Measurements from ENCODE around the gene SLC49A4.
"Not testable (repeated sequence)": the region's sequence is repeated elsewhere in the genome, so short reads cannot be mapped to it uniquely, and the experiment has no call there.

The SLC49A4 gene

DNA sequence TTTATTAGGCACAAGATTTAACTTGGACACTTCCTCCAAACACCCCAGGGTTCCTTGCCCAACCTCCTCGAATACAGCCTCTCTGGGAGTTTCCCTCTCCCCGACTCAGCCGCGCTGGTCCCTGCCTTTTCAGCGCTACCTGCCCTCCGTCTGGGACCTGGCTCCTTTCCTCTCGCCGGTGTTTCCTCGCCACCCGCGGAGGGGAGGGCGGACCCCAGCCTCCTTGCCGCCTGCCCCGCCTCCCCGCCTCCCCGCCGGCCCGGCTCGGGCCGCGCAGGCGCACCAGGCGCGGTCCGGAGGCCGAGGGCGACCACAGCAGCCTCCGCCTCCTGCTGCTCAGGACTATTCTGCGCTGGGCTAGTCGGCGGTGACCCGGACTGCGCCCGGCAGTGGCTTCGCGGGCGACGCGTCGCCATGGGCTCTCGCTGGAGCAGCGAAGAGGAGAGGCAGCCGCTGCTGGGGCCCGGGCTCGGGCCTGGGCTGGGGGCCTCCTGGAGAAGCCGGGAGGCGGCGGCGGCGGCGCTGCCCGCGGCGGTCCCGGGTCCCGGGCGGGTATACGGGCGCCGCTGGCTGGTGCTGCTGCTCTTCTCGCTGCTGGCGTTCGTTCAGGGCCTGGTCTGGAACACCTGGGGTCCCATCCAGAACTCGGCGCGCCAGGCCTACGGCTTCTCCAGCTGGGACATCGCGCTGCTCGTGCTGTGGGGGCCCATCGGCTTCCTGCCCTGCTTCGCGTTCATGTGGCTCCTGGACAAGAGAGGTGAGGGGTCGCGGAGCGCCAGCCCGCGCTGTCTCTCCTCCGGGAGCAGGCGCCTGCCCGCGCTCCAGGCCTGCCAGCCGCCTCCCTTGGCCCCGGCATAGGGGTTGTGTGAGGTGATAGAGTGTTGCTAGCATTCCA, at the start of gene SLC49A4:
Gene SLC49A4 (plus strand): TSS at position 291 of the 895 bp plus-strand sequence. CDS start 124 bp downstream, at position 415.
- Mint-ChIP-seq H3K4me3 (peak within 1 kb of the TSS; percentile 64), H3K27me3 (no peaks in the 10 kb centered on the region), H3K4me1 (peaks cover 22% of the 10 kb centered on the region), H3K27ac (peak within 1 kb of the TSS; percentile 73), H3K36me3 (ENCODE audit: low read depth) (no peaks in the 10 kb centered on the region), H3K9me3 (no peaks in the 10 kb centered on the region)
- DNase-seq: peak; percentile 78
- peak; percentile 77 for ATAC-seq

GRCh38 chr3:122745369-122746021, 49.4 kb upstream of the SLC49A4 start:
- H3K36me3 Mint-ChIP-seq (ENCODE audit: low read depth): peaks cover 31% of the 10 kb centered on the region
- peak; percentile 69 for ATAC-seq
- no peaks in the 10 kb centered on the region for H3K9me3 Mint-ChIP-seq
- H3K4me1 Mint-ChIP-seq: no peaks in the 10 kb centered on the region
- H3K27ac Mint-ChIP-seq: no peak overlapping the region
- no peak for DNase-seq
- no peak overlapping the region for H3K4me3 Mint-ChIP-seq
- no peaks in the 10 kb centered on the region for H3K27me3 Mint-ChIP-seq

GRCh38 chr3:122747295-122747694, 47.6 kb upstream of the SLC49A4 start:
- H3K27ac Mint-ChIP-seq, DNase-seq: not testable (repeated sequence)
- peaks cover 28% of the 10 kb centered on the region for H3K36me3 Mint-ChIP-seq (ENCODE audit: low read depth)

GRCh38 chr3:122748347-122748746, 46.5 kb upstream of the SLC49A4 start:
- Mint-ChIP-seq H3K4me3 (no peak overlapping the region), H3K36me3 (ENCODE audit: low read depth) (peaks cover 21% of the 10 kb centered on the region), H3K9me3 (no peaks in the 10 kb centered on the region), H3K27ac (no peak overlapping the region), H3K4me1 (no peaks in the 10 kb centered on the region), H3K27me3 (no peaks in the 10 kb centered on the region)
- ATAC-seq: no peak
- no peak for DNase-seq

More at GRCh38 chr3:122747295-122747694, 47.6 kb upstream of the SLC49A4 start:
- not testable (repeated sequence) for H3K27me3 Mint-ChIP-seq, H3K4me3 Mint-ChIP-seq, H3K4me1 Mint-ChIP-seq, ATAC-seq, H3K9me3 Mint-ChIP-seq

DNA sequence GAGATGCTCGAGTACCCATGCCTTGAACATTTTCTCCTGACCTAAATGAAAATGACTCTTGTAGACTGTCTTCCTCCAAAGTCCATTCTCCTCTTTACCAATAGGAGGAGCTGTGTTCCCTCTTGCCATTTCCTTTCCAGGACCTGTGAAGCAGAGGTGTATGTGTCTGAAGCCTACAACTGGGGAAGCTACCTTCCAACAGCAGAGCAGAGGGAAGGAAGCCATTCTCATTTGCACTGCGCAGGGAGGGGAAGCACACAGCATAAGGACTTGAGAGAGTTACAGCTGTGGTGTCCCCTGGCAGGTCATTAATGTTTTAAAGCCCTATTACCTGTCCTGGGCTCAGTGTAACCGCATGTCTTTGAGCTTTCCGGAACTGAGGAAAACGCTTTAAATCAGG, 39.9 kb upstream of the SLC49A4 start:
- no peak overlapping the region for H3K27ac Mint-ChIP-seq
- H3K4me3 Mint-ChIP-seq: no peak overlapping the region
- ATAC-seq: peak; percentile 77
- no peak for DNase-seq
- H3K4me1 Mint-ChIP-seq: no peaks in the 10 kb centered on the region
- peaks cover 12% of the 10 kb centered on the region for H3K36me3 Mint-ChIP-seq (ENCODE audit: low read depth)
- no peaks in the 10 kb centered on the region for H3K9me3 Mint-ChIP-seq
- H3K27me3 Mint-ChIP-seq: no peaks in the 10 kb centered on the region

DNA sequence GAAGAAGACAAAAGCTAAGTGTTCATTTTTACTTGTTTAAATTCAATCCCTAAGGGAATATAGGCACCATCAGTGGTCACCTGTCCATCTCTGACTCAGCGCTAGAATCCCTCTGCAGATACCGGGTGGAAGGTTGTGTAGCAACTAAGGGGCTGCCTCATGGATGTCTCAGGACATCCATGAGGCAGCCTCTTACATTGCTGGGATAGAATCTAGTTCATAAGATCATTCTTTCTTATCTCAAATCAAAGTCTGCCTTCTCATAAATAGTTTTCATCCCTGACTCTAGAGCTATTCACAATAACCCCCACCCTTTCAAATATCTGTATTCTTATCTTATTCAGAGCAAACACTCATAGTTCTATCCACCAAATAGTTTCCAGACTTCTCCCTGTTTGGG, 39.4 kb upstream of the SLC49A4 start:
- ATAC-seq (no peak), DNase-seq (no peak)
- Mint-ChIP-seq H3K9me3 (no peaks in the 10 kb centered on the region), H3K27ac (no peak overlapping the region), H3K36me3 (ENCODE audit: low read depth) (peaks cover 12% of the 10 kb centered on the region), H3K27me3 (no peaks in the 10 kb centered on the region), H3K4me1 (no peaks in the 10 kb centered on the region), H3K4me3 (no peak overlapping the region)

DNA sequence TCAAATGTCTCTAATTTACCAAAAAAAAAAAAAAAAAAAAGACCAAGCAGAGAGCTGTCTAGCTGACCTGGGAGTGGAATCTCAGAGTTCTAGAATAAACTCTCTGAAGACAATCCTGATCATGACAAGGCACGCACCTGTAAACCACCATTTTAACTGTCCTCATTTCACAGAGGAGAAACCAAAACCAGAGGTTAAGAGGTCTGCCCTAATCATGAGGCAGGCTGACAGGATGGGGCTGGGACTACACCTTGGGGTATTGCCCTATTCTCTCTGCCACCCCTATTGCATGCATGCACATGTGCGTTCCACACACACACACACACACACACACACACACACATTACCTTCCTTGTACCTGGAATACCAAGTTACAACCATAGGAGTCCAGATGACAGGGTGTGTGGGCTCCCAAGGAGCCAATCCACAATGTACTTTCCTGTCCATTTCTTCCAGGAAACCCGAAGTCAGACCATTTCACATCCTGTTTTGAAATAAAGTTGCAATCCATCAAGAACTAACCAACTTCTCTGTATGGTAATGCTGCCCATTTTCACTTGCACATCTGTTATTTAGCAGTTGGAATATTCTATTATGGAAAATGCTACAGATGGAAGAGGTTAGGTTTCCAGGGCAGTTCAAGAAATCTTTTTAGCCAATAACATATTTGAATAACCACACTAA, 35.9 kb upstream of the SLC49A4 start:
- no peak for ATAC-seq
- no peaks in the 10 kb centered on the region for H3K4me1 Mint-ChIP-seq

DNA sequence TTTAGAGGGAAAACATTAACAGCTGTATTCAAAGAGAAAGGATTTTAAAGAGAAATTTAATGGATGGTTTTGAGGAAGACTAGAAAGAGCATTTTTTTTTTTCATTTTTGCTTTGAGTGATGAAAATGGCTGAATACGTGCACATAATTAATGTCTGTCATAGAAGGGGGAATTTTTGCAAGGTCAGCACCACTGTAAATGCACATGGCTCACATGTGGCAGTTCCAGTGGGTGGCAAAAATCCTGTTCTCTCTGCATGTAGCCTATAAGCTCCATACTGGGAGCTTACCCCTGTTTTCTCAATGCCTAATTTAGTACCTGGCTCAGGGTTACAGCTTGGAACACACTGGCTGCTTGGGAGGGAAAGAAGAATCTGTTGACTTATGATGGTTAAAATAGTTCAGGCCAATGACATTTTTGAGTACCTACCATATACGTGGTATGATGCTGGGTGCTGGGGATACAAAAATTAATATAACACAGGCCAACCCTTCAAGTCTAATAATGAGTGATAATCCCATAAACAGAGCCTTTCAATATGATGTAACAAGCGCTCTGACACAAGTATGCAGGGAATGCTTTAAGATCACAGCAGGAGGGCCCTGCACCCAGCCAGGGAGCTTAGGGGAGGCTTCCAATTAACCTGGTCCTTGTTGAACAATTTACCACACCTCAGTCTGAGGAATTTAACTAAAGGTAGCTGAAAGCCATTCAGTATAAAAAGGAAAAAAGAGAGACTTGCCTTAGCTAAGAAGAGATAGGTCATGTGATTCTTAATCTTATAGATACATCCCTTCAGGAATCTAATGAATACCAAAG, 34.2 kb upstream of the SLC49A4 start:
- Mint-ChIP-seq H3K4me1 (no peaks in the 10 kb centered on the region), H3K27me3 (no peaks in the 10 kb centered on the region), H3K27ac (no peak overlapping the region), H3K9me3 (no peaks in the 10 kb centered on the region), H3K36me3 (ENCODE audit: low read depth) (no peaks in the 10 kb centered on the region), H3K4me3 (no peak overlapping the region)
- ATAC-seq (no peak), DNase-seq (no peak)

More for the DNA sequence above, 35.9 kb upstream of the SLC49A4 start:
- Mint-ChIP-seq H3K4me3 (no peak overlapping the region), H3K27me3 (no peaks in the 10 kb centered on the region), H3K27ac (no peak overlapping the region), H3K36me3 (ENCODE audit: low read depth) (peaks cover 6% of the 10 kb centered on the region), H3K9me3 (no peaks in the 10 kb centered on the region)
- DNase-seq: no peak

DNA sequence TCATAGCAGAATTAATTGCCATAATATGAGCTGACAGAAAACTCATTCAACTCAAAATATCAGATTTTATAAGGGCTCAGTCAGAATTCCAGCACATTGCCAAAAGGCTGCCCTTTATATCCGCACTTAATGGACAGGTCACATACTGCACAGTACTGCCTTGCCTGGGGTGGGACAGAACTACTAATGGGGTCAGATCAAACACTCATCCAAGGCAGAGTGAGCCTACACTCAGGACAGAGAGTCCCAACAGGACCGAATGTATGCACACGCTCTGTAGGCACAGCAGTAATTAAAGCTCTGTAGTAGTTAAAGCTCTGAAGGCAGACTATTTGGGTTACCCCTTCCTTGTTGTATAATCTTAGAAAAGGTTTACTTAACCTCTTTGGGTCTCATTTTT, 28.4 kb upstream of the SLC49A4 start:
- Mint-ChIP-seq H3K27ac (no peak overlapping the region), H3K4me1 (no peaks in the 10 kb centered on the region), H3K9me3 (no peaks in the 10 kb centered on the region), H3K27me3 (no peaks in the 10 kb centered on the region), H3K36me3 (ENCODE audit: low read depth) (peaks cover 5% of the 10 kb centered on the region), H3K4me3 (no peak overlapping the region)
- DNase-seq (no peak), ATAC-seq (no peak)

DNA sequence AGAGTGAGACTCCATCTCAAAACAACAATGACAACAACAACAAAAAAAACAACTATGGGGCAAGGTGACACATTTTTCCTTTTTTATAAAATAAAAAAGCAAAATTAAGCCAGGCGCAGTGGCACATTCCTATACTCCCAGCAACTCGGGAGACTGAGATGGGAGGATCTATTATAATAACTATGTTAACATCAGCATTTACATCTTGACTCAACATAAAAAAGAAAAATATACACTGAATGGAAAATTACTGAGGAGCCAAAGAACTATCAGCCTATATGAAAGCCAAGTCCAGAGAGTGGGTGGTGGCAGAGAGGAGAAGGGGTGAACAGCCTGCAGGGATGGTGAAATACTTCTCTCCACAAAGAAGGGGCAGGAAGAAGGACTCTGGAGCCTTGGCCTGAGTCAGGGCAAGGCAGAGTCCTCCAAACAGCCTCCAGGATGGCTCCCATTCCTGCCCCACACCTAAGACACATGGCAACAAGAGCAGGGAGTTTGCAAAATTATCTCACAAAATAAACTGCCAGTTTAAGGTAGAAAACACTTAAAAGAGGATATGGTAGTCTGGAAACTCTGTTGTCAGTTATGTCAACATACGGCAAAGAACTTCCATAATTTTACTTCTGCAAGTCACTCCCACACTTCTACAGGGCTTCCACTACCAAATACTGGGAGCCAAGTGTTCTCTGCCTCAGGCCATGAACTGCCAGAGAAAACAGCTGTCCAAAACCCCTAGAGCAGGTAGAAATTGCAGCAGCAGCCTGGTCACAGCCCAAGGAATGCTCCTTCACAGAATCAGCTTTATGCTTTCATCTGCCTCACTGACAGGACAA, 27.1 kb upstream of the SLC49A4 start:
- Mint-ChIP-seq H3K4me1 (no peaks in the 10 kb centered on the region), H3K27ac (no peak overlapping the region), H3K27me3 (no peaks in the 10 kb centered on the region), H3K4me3 (no peak overlapping the region), H3K36me3 (ENCODE audit: low read depth) (peaks cover 5% of the 10 kb centered on the region), H3K9me3 (no peaks in the 10 kb centered on the region)
- ATAC-seq: no peak
- DNase-seq: no peak

- H3K27me3 Mint-ChIP-seq: no peaks in the 10 kb centered on the region
- H3K4me3 Mint-ChIP-seq: no peak overlapping the region
- ATAC-seq: no peak
- no peak overlapping the region for H3K27ac Mint-ChIP-seq
- DNase-seq: no peak
- no peaks in the 10 kb centered on the region for H3K9me3 Mint-ChIP-seq
- H3K36me3 Mint-ChIP-seq (ENCODE audit: low read depth): peaks cover 5% of the 10 kb centered on the region
- no peaks in the 10 kb centered on the region for H3K4me1 Mint-ChIP-seq
Measured at GRCh38 chr3:122770521-122771202, 24.2 kb upstream of the SLC49A4 start.

- no peaks in the 10 kb centered on the region for H3K4me1 Mint-ChIP-seq
- H3K9me3 Mint-ChIP-seq: no peaks in the 10 kb centered on the region
- no peak overlapping the region for H3K4me3 Mint-ChIP-seq
- no peaks in the 10 kb centered on the region for H3K27me3 Mint-ChIP-seq
- DNase-seq (no peak), ATAC-seq (no peak)
- peaks cover 5% of the 10 kb centered on the region for H3K36me3 Mint-ChIP-seq (ENCODE audit: low read depth)
- H3K27ac Mint-ChIP-seq: no peak overlapping the region
Measured at GRCh38 chr3:122772827-122773226, 22.0 kb upstream of the SLC49A4 start.

GRCh38 chr3:122773944-122774509, 20.8 kb upstream of the SLC49A4 start:
- Mint-ChIP-seq H3K27me3 (no peaks in the 10 kb centered on the region), H3K36me3 (ENCODE audit: low read depth) (peaks cover 1% of the 10 kb centered on the region), H3K9me3 (no peaks in the 10 kb centered on the region), H3K4me3 (no peak overlapping the region), H3K4me1 (no peaks in the 10 kb centered on the region), H3K27ac (no peak overlapping the region)
- ATAC-seq (no peak), DNase-seq (no peak)

All from activated naive CD8-positive, alpha-beta T cell treated with anti-CD3 and anti-CD28 coated beads, Interleukin-2, amount 50 U/mL, for 24 hours (primary cell).